GM18499 (cell line): ENCODE measurements around the gene UBAC2.
"Not testable (repeated sequence)": the region's sequence is repeated elsewhere in the genome, so short reads cannot be mapped to it uniquely, and the experiment has no call there.

Experiments used
- ATAC-seq: cut with Tn5 transposase; IDR thresholded peaks from one replicate; pipeline ENCODE4 v1.9.1; 2021; ENCODE audit warnings: moderate number of reproducible peaks; ENCODE audit not compliant: insufficient read depth, unreplicated experiment

Gene UBAC2

DNA sequence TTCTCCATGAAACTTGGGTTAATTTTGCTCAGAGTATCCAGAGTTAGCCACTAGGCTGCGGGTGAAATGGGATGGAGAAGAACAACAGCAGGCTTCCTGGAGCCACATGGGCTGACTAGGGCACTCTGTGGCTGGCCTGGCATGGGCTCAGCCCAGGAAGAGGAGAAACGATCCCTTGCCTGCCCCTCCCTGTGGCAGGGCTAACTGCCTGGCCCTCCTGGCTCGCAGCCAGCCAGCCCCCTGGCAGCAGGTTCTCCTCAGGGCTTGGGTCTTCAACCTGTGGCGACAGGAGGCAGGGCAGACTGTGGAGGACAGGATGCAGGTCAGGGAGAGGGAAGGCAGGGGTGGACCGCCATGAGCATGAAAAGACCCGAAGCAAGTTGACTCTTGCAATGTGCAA, 185.3 kb downstream of the UBAC2 start:
- no peak for ATAC-seq

DNA sequence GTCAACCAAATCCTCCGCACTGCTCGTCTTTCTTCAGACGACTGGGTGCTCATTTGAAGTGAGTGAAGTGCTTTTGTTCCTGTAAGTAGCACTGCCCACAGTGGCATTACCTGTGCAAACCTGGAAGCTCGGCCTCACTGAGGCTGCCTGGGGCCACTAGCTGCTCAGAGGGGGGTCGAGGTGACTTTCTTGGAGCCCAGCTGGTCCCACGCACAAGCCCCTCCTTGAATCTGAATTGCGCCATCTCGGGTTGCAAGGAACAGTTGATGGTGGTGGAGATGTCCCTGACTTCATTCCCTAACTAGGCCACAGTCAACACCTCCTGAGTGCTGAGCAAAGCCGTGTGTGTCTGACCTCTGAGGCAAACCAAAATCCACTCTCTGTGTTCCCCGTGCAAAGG, 185.8 kb downstream of the UBAC2 start:
- no peak for ATAC-seq

DNA sequence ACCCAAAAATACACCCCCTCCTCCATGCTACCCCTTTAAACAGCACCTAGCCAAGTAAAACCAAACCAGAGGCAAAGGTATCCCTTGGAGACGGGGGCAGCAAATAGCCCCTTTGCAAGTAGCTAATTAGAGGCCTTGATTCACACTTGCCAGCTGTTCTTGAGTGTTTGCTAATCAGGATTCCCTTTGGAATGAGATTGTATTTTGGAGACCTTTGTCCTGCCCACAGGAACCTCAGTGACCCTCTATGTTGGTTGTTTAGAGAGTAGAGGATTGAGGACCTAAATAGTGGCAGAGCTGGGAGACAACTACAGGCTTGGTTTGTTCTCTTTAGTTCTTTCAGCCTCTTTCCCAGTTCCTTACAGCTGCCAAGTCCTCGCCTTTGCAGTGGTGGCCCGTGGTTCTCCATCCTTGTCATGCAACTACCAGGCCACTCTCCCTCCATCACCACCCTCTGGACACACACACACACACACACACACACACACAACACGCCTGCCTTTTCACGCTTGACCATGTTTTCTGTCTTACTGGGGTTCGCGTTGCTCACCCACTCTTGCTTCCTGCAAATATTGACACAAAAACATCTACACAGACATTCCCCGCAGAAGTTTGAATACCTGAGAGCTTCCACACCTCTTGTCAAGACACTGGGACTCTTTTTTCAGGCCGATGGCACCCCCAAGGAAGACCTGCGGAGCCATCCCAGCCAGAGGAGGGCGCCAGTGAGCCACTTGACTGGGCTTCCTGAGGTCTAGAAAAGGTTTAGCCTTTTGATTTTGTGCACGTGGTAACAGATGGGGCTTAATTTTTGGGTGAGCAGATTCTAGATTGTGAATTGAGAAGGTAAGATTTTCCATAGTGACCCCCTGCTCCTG, 186.5 kb downstream of the UBAC2 start:
- ATAC-seq = peak; percentile 40

DNA sequence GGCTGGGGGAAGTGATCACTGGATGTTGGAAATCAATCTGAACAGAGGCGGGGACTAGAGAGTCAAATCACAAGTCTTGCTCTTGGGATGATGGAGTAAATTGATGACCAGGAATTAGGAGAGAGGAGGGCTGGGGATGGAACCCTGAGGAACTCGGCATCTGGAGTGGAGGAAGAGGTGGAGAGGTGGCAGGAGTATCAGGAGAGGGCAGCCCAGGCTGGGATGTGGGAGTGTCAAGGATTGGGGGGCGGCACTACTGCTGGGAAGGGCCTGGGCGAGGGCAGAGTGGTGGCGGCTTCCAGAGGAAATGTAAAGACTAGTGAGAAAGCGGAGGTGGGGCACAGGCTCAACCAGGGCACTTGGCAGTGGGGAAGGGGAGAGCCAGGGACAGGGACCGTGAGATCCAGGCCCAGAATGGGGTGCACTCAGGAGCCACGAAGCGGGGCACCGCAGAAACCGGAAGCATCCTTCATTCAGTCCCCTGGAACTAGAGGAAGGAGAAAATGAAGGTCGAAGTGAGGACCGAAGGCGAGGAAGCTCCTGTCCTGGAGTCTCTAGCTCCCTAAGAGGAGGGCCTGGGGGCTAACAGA, 187.8 kb downstream of the UBAC2 start:
- no peak for ATAC-seq

DNA sequence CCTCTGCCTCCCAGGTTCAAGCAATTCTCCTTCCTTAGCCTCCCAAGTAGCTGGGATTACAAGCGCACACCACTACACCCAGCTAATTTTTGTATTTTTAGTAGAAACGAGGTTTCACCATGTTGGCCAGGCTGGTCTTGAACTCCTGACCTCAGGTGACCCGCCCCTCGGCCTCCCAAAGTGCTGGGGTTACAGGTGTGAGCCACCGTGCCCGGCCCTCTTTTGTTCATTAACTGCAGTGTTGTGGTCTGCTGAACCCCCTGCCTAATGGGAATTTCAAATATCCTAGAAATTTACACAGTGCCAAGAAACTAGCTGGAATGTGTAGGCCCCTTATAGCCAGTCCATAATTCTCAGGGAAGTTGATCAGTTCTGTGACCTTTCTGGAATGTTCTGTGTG, 188.4 kb downstream of the UBAC2 start:
- not testable (repeated sequence) for ATAC-seq

DNA sequence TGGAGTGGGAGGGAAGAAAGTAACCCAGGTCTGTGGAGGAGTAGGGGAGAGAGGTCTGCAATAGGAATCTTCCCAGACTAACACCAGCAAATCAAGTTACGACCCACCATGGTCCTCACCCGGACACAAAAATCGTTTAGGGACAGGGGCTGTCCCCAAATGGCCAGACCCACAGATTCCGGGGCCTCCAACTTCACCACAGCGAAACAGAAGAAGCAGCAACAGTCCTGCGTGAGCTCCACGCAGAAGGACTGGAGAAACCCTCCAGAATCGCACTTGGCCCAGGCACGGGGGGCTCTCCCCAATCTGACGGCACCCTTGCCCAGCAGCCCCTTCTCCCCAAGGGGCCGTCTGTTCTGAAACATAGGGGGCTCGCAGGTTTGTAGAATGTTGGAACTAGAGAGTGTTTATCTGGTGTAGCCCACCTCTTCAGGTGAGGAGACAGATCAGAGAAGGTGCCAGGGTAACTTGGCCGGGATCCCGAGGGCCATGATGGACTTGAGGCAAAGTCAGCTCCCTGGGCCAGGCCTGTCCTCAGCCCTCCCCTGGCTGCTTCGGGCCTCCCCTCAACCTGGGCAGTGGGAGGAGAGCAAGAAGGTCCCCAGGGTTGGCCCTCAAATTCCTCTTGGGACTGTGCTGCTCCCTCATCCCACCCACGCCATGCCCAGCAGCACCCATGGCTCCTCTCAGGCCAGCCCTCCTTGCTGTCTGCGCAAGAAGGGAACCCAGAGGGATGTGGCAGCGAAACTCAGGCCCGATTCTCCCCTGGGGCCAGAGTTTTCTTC, 189.1 kb downstream of the UBAC2 start:
- no peak for ATAC-seq

DNA sequence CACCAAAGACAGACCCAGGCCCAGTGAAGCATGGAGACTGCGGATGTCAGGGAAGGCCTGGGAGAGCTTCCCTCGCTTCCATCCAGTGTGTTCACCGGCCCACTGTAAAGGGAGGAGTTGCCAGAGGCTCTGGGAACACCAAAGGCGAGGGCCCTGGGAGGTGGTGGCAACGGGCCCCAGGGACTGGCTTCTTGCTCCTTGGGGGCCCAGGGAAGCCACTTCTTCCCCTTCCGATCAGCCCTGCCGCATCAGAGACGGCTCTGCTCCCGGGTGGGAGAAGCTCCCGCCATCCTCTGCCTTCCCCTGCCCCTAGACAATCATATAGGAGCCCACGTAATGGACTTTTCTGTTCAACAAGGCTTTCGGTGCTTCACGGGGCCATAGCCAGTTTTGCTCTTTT, 189.9 kb downstream of the UBAC2 start:
- ATAC-seq = no peak

DNA sequence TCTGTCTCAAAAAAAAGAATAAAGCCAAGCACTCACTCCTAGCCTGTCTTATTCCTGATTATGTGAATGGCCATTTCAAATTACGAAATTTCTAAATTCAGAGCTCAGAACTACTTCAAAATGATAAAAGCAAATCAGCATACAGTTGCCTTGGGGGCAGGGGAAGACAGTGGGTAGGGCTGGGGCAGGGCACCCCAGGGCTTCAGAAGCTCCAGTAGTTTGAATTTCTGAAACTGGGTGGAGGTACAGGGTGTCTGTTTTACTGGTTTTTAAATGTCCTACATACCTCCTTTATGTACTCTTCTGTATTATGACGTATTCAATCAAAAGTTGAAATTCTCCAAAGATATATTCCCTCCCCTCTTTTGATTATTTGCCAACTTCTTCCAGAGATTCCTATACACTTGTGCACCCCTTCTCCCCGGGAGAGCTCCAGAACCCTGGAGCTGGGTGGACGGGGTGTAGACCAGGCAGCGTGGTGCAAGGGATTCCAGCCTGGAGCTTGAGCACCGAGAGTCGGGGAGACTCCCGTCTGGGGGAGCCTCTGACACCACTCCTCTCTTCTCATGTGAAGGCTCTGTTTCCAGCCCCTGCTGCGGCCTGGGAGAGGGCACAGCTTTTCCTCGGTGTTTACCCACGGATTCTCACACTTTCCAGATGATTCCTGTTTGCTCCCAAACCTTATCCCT, 191.3 kb downstream of the UBAC2 start:
- no peak for ATAC-seq

DNA sequence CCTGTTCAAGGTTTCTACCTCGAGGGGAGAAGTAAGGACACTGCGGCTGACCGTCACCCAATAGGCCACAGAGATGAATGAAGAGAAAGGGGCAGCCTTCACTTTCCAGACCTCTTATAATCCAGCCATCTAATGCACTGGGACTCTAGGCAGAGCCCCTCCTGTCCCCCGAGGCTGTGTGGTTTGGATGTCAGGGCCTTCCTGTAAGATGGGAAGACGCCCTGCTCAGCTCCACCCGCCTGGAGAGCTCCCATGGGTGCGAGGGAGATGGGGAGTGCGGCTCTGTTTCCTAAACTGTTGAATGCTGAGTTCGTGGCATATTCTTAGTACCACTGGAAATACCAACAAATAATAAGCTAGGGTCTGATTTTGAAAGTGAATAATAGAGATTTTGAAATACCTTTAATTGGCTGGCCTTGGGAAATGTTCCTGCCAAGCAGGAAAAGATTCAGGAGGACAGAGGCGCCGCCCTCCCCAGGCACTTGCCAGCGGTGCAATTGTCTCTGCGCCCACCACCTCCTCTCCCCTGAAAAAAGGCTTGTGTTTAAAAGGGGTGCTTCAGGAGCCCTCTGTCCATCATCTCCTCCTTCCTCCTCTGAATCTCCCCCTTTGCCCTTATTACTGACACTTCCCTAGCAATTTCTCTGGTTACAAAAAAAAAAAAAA, 191.9 kb downstream of the UBAC2 start:
- ATAC-seq = no peak

DNA sequence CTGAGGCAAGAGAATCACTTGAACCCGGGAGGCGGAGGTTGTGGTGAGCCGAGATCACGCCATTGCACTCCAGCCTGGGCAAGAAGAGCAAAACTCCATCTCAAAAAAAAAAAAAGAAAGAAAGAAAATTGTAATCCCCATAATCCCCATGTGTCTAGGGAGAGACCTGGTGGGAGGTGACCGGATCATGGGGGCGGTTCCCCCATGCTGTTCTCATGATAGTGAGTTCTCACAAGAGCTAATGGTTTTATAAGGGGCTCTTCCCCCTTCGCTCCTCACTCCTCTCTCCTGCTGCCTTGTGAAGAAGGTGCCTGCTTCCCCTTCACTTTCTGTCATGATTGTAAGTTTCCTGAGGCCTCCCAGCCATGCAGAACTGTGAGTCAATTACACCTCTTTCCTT, 192.7 kb downstream of the UBAC2 start:
- not testable (repeated sequence) for ATAC-seq

DNA sequence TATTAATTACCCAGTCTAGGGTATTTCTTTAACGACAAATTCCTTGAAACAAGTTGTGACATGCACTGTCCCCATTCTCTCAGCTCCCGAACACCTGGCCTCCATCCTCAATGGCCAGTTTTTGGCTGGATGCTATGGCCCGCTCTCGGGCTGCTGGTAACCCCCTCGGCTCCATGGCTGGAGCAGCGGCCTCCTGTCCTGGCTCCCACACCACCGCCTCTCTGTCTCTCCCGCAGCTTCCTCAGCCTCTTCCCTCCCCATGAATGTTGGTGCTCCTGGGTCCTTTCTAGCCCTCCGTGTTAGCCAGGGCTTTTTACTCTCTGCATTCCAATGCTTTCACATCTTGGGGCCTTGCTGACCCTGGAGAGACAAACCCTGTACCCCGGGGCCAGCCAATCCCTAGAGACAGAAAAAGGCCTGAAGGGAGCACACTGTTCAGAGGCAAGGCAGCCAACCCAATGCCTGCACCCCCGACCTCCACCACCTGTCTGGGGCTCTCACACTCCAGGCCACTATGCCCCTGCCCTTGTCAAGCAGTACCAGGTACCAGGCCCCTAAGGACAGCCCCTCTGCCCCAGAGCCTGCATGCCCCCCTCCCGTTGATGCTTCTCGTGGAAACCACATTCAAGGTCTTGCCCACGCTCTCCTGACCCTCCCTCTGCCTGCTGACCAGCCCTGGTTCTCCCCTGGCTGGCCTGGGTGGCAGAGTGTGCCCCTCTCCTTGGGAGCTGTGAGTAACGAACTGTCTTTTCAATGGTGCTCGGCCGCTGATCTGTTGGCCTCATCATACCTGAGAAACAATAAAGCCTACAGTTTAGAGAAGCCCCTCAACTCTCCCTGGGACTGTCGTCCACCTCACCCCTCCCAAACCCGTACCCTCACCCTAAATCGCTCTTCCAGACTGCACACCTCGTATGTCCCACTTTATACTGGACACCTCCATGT, 193.4 kb downstream of the UBAC2 start:
- ATAC-seq = no peak

DNA sequence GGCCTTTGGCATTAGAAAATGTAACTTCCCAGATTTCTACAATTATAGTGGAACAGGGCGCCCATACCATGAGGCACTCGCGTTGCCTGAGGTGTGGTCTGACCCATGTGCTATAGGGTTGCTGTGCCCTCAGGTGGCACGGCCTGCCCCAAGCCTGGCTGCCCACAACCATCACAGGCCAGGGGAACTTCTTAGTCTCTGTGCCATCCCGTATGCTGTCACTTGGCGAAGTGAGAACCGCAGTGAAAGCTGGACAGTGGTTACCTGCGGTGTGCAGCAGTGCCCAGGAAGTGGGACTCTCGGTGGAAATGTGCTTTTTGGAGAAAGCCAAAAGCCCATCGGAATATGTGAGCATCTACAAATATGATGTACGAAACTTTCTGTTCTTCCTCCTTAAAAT, 194.8 kb downstream of the UBAC2 start:
- ATAC-seq = no peak

DNA sequence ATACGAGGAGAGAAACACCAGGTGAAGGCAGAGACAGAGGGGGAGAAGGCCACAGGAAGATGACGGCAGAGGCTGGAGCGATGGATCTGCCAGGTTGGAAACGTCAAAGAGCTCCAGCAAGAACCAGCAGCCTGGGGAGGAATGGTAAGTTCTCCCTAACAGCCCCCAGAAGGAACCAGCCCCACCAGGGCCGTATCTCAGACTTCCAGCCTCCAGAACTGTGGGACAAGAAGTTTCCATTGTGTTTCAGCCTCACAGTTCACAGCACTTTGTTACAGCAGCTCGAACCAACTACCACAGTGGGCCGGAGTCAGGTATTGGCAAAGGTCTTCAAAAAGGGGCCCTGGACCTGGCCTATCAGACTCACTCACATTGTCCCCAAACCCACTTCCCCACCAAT, 195.8 kb downstream of the UBAC2 start:
- ATAC-seq = no peak

DNA sequence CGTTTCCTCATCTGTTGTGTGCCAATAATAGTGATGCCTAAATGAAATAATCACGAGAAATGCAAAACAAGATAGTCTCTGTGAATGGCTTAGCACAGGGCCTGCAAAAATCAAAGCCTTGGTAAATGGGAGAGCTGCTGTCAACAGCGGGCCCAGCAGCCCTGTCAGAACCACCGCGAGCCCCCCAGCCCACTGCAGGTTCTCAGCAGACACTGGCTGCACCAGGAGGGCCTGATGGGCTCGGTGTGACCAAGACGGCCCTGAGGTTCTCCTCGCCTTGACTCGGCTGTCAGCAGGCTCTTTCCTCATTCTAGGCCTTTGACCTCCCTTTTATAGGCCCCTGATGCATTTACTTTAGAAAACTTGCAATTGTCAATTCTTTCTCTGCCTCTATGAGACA, 197.4 kb downstream of the UBAC2 start:
- no peak for ATAC-seq

DNA sequence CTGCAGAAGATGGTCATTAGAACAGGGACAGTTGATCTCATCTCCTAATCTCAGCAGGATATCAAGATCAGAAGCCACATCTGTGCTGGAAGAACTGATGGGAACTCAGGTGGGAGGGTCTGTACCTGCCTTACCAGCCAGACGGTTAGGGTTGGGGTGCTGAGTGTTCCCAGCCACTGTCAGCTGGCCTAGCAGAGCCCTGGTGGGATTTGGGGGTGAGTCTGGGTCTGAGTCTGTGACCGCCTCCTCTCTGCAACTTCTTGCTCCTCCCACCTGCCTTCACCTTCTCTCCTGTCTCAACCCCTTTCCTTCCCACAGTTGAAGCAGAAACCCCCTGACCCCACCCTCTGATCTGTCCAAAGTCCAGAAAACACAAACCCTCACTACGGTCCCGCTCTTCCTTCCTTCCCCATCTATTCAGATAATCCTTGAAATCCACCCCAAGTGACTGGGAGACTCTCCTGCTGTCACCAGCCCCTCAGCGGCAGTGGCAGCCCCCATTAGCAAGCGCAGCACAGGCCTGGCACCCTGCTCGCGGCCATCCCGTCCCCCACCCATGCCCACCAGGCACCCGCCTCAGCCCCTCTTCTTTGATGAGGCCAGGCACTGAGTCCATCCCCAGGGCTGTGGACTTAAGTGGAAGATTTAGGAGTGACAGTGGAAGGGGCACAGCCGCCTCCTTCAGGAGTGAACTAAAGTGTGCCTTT, 198.4 kb downstream of the UBAC2 start:
- ATAC-seq = no peak

DNA sequence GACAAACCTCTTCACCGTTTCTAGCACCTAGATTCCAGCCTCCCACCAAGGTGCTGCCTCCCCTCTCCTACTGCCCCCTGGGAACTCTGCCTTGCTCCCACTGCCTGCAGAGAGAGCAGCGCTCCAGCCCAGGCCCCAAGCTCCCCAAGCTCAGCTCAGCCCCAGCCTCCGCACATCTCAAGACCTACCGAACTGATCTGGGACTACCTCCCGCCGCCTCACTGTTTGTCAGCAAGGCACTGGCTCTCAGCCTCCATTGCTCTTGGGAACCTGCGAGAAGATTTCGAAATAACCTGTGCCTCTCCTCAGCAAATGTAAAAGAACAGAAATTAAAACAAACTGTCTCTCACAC, 198.9 kb downstream of the UBAC2 start:
- no peak for ATAC-seq

DNA sequence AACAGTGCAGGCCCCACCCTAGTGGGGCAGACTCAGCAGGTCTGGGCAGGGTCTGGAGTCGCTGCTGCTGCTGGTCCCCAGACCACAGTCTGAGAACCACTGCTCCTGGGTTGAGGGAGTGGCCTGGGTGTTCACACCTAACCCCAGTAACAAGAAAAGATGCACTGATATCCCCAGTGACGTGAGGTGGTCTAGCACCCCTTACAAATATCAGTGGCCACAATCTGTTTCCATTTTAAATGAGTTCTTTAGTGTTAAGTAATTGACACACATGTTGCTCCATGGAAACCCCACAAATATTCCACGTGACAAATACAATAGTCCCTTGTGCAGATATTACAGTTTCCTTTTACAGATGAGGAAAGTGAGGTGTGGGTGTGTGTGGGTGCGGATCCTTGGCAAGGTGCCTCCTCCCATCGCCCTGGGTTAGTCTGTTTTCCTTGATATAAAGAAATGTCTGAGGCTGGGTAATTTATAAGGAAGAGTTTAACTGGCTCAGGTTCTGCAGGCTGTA, 202.9 kb downstream of the UBAC2 start:
- ATAC-seq = no peak

DNA sequence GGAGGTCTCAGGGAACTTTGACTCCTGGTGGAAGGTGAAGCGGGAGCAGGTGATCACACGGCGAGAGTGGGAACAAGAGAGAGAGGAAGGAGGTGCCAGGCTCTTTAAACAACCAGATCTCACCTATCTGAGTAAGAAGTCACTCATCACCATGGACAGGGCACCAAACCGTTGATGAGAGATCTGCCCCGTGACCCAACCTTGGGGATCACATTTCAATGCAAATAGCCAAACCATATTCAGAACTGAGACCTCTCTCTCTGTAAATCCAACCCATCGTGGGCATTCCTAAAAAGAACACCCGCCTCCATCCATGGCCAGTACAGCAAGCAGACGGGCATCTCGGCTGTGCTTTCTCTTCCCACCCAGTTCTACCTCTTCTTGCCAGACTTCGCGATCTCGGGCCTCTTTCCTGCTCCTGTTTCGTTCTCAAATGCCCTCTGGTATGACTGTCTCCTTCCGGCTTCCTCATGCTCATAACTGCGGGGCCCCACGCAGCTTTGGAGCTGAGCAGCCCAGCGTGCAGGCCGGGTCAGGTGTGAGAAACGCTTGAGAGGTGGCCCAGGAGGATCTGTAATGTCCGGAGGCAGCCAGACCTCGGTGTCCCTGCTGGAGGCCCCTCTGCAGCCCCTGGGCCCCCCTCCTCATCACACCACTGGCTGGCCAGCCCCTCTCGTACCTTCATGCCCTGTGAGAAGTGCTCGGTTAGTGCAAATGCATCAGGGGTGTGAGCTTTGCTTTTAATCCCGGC, 203.5 kb downstream of the UBAC2 start:
- ATAC-seq = no peak
